ENCODE data around the gene NRCAM. TPM values are rescaled to one million over a fixed set of nuclear protein-coding genes. Genes with fewer than 3 reads are reported as not detected.

Gene NRCAM
- total RNA-seq, 4 donors from 2014 or later: 1.3 to 4.7 (median 2.2) TPM

DNA sequence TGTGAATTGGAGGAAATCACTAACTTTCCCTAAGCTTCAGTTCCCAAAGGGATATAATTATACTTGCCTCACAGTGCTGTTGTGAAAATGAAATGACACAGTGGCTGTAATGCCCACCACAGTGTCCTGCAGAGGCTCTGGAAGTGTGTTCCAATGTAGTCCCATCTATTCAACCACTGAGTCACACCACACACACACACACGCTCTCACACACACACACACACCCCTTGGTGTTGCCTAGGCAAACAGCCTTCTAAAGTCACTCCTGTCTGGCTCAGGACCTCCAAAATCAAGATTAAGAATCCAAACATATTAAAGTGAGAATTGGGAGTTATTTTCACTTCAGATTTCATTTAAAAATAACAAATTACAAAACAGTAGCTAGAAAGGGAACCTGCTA is 73.3 kb downstream of the NRCAM start:
- TF ChIP-seq POLR2AphosphoS5 (IDR thresholded peaks at IDR 0.05): no peak
- no peak for TF ChIP-seq POLR2A (IDR thresholded peaks at IDR 0.05)
- no peak for TF ChIP-seq EP300 (IDR thresholded peaks at IDR 0.05)
- TF ChIP-seq, protein P1, sequence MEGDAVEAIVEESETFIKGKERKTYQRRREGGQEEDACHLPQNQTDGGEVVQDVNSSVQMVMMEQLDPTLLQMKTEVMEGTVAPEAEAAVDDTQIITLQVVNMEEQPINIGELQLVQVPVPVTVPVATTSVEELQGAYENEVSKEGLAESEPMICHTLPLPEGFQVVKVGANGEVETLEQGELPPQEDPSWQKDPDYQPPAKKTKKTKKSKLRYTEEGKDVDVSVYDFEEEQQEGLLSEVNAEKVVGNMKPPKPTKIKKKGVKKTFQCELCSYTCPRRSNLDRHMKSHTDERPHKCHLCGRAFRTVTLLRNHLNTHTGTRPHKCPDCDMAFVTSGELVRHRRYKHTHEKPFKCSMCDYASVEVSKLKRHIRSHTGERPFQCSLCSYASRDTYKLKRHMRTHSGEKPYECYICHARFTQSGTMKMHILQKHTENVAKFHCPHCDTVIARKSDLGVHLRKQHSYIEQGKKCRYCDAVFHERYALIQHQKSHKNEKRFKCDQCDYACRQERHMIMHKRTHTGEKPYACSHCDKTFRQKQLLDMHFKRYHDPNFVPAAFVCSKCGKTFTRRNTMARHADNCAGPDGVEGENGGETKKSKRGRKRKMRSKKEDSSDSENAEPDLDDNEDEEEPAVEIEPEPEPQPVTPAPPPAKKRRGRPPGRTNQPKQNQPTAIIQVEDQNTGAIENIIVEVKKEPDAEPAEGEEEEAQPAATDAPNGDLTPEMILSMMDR (IDR thresholded peaks at IDR 0.05): no peak
- Histone ChIP-seq H3K4me3 (no peak overlapping the region), H3K36me3 (no peaks in the 10 kb centered on the region), H3K9me3 (no peaks in the 10 kb centered on the region), H3K4me1 (no peaks in the 10 kb centered on the region), H3K27me3 (peaks cover 6% of the 10 kb centered on the region), H3K27ac (no peak overlapping the region)
- 100% methylated on average over 1 of the region's 1 CpG; no CpG with 5 or more reads in 1 of the 2 donors for WGBS, 2 donors (ENCODE audit: low coverage in 1 of 2)
- no peak for ATAC-seq

DNA sequence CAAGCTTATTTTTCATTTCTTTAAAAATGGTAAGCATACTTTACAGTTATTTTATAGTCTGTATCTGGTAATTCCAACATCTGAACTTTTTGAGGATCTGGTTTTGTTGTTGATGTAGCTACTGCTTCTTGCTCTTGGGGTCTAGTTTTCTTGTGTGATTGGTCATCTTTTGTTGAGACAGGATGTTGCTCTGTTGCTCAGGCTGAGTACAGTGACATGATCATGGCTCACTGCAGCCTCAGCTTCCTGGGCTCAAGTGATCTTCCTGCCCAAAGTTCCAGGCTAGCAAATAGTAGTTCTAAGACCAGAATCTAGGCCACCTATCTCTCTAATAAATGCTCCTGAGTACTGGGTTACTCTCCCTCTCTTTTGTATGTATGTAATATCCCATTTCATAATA is 75.7 kb downstream of the NRCAM start:
- ATAC-seq: no peak
- Histone ChIP-seq H3K36me3 (no peaks in the 10 kb centered on the region), H3K4me1 (no peaks in the 10 kb centered on the region), H3K4me3 (no peak overlapping the region), H3K9me3 (no peaks in the 10 kb centered on the region), H3K27ac (no peak overlapping the region), H3K27me3 (peaks cover 6% of the 10 kb centered on the region)
- TF ChIP-seq POLR2AphosphoS5 (IDR thresholded peaks at IDR 0.05) (no peak), POLR2A (IDR thresholded peaks at IDR 0.05) (no peak), EP300 (IDR thresholded peaks at IDR 0.05) (no peak)

DNA sequence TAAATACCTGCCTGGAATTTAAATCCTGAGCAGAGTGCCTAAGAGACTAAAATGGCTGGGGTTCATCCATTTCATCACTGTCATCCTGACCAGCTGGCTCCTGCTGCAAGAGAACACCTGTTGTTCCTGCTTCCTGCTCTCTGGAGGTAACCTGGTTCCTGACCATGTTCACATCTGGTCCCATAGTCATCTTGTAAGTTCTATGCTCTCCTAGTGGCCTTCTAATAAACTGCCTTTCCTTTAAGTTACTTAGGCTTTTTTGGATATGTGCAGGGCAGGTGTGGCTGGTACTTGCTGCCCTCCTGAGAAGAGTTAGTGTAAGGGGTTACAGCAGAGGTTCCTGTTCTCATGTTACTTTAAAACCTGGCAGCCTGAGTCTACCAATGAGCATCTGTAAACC is 80.0 kb downstream of the NRCAM start:
- Histone ChIP-seq H3K4me3 (no peak overlapping the region), H3K9me3 (no peaks in the 10 kb centered on the region), H3K4me1 (no peaks in the 10 kb centered on the region), H3K27ac (no peak overlapping the region), H3K27me3 (no peaks in the 10 kb centered on the region), H3K36me3 (no peaks in the 10 kb centered on the region)
- no peak for ATAC-seq
- TF ChIP-seq POLR2AphosphoS5 (IDR thresholded peaks at IDR 0.05) (no peak), EP300 (IDR thresholded peaks at IDR 0.05) (no peak), POLR2A (IDR thresholded peaks at IDR 0.05) (no peak)
- TF ChIP-seq, protein P1 (IDR thresholded peaks at IDR 0.05): no peak

DNA sequence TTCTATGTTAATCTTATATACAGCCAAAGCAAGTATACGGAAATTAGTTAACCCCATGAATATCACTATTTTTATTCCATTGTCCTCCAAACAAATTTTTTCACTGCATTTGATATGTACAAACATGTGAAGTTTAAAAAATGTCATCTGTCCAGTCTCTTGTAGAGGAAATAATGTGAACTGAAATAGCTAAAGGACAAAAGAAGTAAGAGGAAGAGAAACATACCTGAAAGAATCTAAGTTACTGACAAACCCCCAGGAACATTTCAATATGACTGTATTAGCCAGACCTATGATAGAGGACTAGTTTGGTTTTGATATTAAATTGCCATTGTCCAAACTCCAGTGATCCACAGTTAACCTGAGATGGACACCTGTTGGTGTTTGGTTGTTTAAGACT is 80.6 kb downstream of the NRCAM start:
- H3K36me3 ChIP-seq: no peaks in the 10 kb centered on the region
- no peaks in the 10 kb centered on the region for H3K27me3 ChIP-seq
- H3K27ac ChIP-seq: no peak overlapping the region
- no peaks in the 10 kb centered on the region for H3K4me1 ChIP-seq
- TF ChIP-seq, protein P1 (IDR thresholded peaks at IDR 0.05): no peak
- TF ChIP-seq POLR2AphosphoS5 (IDR thresholded peaks at IDR 0.05) (no peak), EP300 (IDR thresholded peaks at IDR 0.05) (no peak), POLR2A (IDR thresholded peaks at IDR 0.05) (no peak)
- no peaks in the 10 kb centered on the region for H3K9me3 ChIP-seq
- no peak overlapping the region for H3K4me3 ChIP-seq
- no peak for ATAC-seq
- 75 to 78% methylated on average over 1 of the region's 1 CpG for WGBS, 2 donors (ENCODE audit: low coverage in 1 of 2)

DNA sequence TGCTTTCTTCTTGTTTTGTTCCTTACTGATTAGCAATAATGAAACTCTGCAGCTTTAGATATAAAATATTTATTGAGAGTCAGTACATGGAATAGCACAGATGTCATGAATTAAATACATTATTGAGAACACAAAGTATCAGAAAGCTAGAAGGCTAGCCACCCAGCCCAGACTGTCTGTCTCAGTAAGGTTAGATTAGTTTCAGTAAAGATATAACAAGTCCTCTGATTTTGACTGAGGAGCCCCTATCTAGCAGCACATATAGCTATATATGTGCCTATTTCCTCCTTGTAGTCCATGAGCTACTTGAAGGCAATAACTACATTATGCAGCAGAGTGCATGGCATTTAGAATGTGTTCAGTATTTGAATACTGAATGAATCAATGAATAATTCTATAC is 81.3 kb downstream of the NRCAM start:
- no peak overlapping the region for H3K4me3 ChIP-seq
- TF ChIP-seq POLR2A (IDR thresholded peaks at IDR 0.05) (no peak), EP300 (IDR thresholded peaks at IDR 0.05) (no peak), POLR2AphosphoS5 (IDR thresholded peaks at IDR 0.05) (no peak)
- TF ChIP-seq, protein P1 (IDR thresholded peaks at IDR 0.05): no peak
- H3K27ac ChIP-seq: no peak overlapping the region
- H3K4me1 ChIP-seq: no peaks in the 10 kb centered on the region
- H3K36me3 ChIP-seq: no peaks in the 10 kb centered on the region
- H3K27me3 ChIP-seq: no peaks in the 10 kb centered on the region
- H3K9me3 ChIP-seq: no peaks in the 10 kb centered on the region
- ATAC-seq: no peak

DNA sequence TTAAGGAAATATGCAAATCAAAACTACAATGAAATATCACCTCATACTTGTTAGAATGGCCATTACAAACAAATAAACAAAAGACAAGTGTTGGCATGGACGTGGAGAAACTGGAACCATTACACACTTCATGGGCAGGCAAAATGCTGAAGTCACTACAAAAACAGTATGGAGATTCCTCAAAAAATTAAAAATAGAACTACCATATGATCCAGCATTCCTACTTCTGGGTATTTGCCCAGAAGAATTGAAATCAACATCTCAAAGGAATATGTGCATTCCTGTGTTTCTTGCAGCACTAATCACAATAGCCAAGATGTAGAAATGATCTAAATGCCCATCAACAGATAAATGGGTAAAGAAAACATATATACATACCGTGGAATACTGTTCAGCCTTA is 83.6 kb downstream of the NRCAM start:
- WGBS, 2 donors (ENCODE audit: low coverage in 1 of 2): 40 to 79% methylated on average over 2 of the region's 2 CpGs
- H3K4me1 ChIP-seq: no peaks in the 10 kb centered on the region
- H3K9me3 ChIP-seq: no peaks in the 10 kb centered on the region
- H3K27me3 ChIP-seq: no peaks in the 10 kb centered on the region
- no peaks in the 10 kb centered on the region for H3K36me3 ChIP-seq
- no peak overlapping the region for H3K27ac ChIP-seq
- TF ChIP-seq EP300 (IDR thresholded peaks at IDR 0.05) (no peak), POLR2A (IDR thresholded peaks at IDR 0.05) (no peak), POLR2AphosphoS5 (IDR thresholded peaks at IDR 0.05) (no peak)
- TF ChIP-seq, protein P1 (IDR thresholded peaks at IDR 0.05): no peak
- no peak for ATAC-seq
- H3K4me3 ChIP-seq: no peak overlapping the region

All from gastroesophageal sphincter (tissue), 4 donors.